Esophagus squamous epithelium (tissue), 5 donors: ENCODE results near the gene DNAJC5G. TPM values are rescaled to one million over a fixed set of nuclear protein-coding genes. Genes with fewer than 3 reads are reported as not detected.

ENCODE experiments used
- DNase-seq: peaks from one replicate; lab custom pipeline; 2025; lab: John Stamatoyannopoulos, UW
- H3K27ac ChIP-seq, 4 donors: fragments of 200-600 bp; sonication (generic); one replicate each; pipeline ENCODE4 v1.5.1; 2016 to 2019; ENCODE audit warnings: mild to moderate bottlenecking in 1 of 4
- H3K27me3 ChIP-seq, 4 donors: fragments of 200-600 bp; sonication (generic); 1 replicate in 3 of 4; 2 replicates in 1 of 4; pipeline versions ENCODE4 v1.5.1 to v1.6.0; 2017 to 2021; ENCODE audit warnings: antibody characterized with exemption in 1 of 4
- H3K36me3 ChIP-seq, 3 donors: fragments of 200-600 bp; sonication (generic); one replicate each; pipeline ENCODE4 v1.5.1; 2016 to 2019
- H3K4me1 ChIP-seq, 3 donors: fragments of 200-600 bp; sonication (generic); one replicate each; pipeline ENCODE4 v1.5.1; 2017 to 2019
- H3K4me3 ChIP-seq, 4 donors: fragments of 200-600 bp; sonication (generic); 1 replicate in 3 of 4; 2 replicates in 1 of 4; pipeline ENCODE4 v1.5.1; 2016 to 2019; ENCODE audit warnings: mild to moderate bottlenecking in 2 of 4, moderate library complexity in 1 of 4
- H3K9me3 ChIP-seq, 3 donors: fragments of 200-600 bp; sonication (generic); one replicate each; pipeline ENCODE4 v1.5.1; 2016 to 2019
- CTCF ChIP-seq, 6 experiments: fragments of 450-650 bp in 4 of 6; fragments of 200-600 bp in 2 of 6; sonication (generic) in 2 of 6; IDR thresholded peaks; one replicate each; pipeline ENCODE4 v1.5.1; 2016 to 2019; ENCODE audit warnings: antibody characterized with exemption in 6 of 6, mild to moderate bottlenecking in 4 of 6, moderate library complexity in 4 of 6
- POLR2A ChIP-seq, 4 donors: fragments of 450-650 bp; IDR thresholded peaks; one replicate each; pipeline ENCODE4 v1.6.1; 2017; ENCODE audit warnings: antibody characterized with exemption in 4 of 4, mild to moderate bottlenecking in 4 of 4, moderate library complexity in 3 of 4
- WGBS, 2 donors: methylation state at CpG; one replicate each; pipeline ENCODE4 v1.1.5; 2018; 5-methylcytosine and 5-hydroxymethylcytosine counted together
- intact Hi-C: fragments of 100-400 bp; cut with DNase I; formaldehyde crosslinking; loops from one replicate; pipeline ENCODE4 v1.15.0; 2022
- total RNA-seq, 4 donors: library from RNA; depleted of rRNA; stranded (reverse); fragments of >200 nt; gene quantifications; one replicate each; pipeline ENCODE4 v1.1.0, GENCODE V29; 2016
- donor health status: DM: yes; HTN: yes; CAD: no.

Gene DNAJC5G
- total RNA-seq, 4 donors from 2014 or later, result 0.38 TPM; not detected in 3

GRCh38 chr2:27236136-27236535 is 39.1 kb upstream of the DNAJC5G start:
- Histone ChIP-seq H3K9me3 (no peaks in the 10 kb centered on the region), H3K4me3 (no peak overlapping the region), H3K27ac (no peak overlapping the region), H3K4me1 (no peaks in the 10 kb centered on the region), H3K27me3 (no peaks in the 10 kb centered on the region), H3K36me3 (peaks cover 79 to 100% (median 85%) of the 10 kb centered on the region in 3 donors)
- no peak for DNase-seq
- intact Hi-C loops, result no loop called here
- 94% methylated on average over 12 of the region's 12 CpGs; no CpG with 5 or more reads in 1 of the 2 donors for WGBS, 2 donors
- TF ChIP-seq CTCF (IDR thresholded peaks at IDR 0.05) (no peak), POLR2A (IDR thresholded peaks at IDR 0.05) (no peak)

- no peak for TF ChIP-seq POLR2A (IDR thresholded peaks at IDR 0.05)
- no peak for TF ChIP-seq CTCF (IDR thresholded peaks at IDR 0.05)
- H3K4me1 ChIP-seq, result no peaks in the 10 kb centered on the region
- H3K9me3 ChIP-seq, result no peaks in the 10 kb centered on the region
- H3K4me3 ChIP-seq, result no peak overlapping the region
- H3K27me3 ChIP-seq, result no peaks in the 10 kb centered on the region
- peaks cover 80 to 100% (median 85%) of the 10 kb centered on the region in 3 donors for H3K36me3 ChIP-seq
- H3K27ac ChIP-seq, result no peak overlapping the region
- 90 to 92% methylated on average over 2 of the region's 3 CpGs for WGBS, 2 donors
- intact Hi-C loops, result no loop called here
- DNase-seq, result no peak
Measured at GRCh38 chr2:27236626-27237025, 38.6 kb upstream of the DNAJC5G start.

GRCh38 chr2:27237341-27237945 is 37.8 kb upstream of the DNAJC5G start:
- no peak overlapping the region for H3K27ac ChIP-seq
- no peaks in the 10 kb centered on the region for H3K4me1 ChIP-seq
- no peak overlapping the region for H3K4me3 ChIP-seq
- H3K9me3 ChIP-seq, result no peaks in the 10 kb centered on the region
- no peak for TF ChIP-seq POLR2A (IDR thresholded peaks at IDR 0.05)
- no peak for TF ChIP-seq CTCF (IDR thresholded peaks at IDR 0.05)
- peaks cover 79 to 100% (median 85%) of the 10 kb centered on the region in 3 donors for H3K36me3 ChIP-seq
- WGBS, 2 donors, result 94% methylated on average over 3 of the region's 15 CpGs; no CpG with 5 or more reads in 1 of the 2 donors
- H3K27me3 ChIP-seq, result no peaks in the 10 kb centered on the region
- intact Hi-C loops, result no loop called here
- DNase-seq, result no peak

GRCh38 chr2:27238976-27239375 is 36.3 kb upstream of the DNAJC5G start:
- Histone ChIP-seq H3K27me3 (no peaks in the 10 kb centered on the region), H3K27ac (no peak overlapping the region), H3K36me3 (peaks cover 70 to 100% (median 84%) of the 10 kb centered on the region in 3 donors), H3K4me3 (no peak overlapping the region), H3K4me1 (no peaks in the 10 kb centered on the region), H3K9me3 (no peaks in the 10 kb centered on the region)
- no peak for DNase-seq
- TF ChIP-seq CTCF (IDR thresholded peaks at IDR 0.05) (no peak), POLR2A (IDR thresholded peaks at IDR 0.05) (no peak)
- intact Hi-C loops, result no loop called here
- WGBS, 2 donors, result 89% methylated on average over 5 of the region's 8 CpGs; no CpG with 5 or more reads in 1 of the 2 donors

- no peak overlapping the region for H3K27ac ChIP-seq
- DNase-seq, result no peak
- no peak overlapping the region for H3K4me3 ChIP-seq
- H3K36me3 ChIP-seq, result peaks cover 56 to 98% (median 76%) of the 10 kb centered on the region in 3 donors
- H3K9me3 ChIP-seq, result no peaks in the 10 kb centered on the region
- TF ChIP-seq POLR2A (IDR thresholded peaks at IDR 0.05) (no peak), CTCF (IDR thresholded peaks at IDR 0.05) (no peak)
- no peaks in the 10 kb centered on the region for H3K4me1 ChIP-seq
- no peaks in the 10 kb centered on the region for H3K27me3 ChIP-seq
- intact Hi-C loops, result no loop called here
- 47 to 82% methylated on average over 4 to 8 of the region's 9 CpGs for WGBS, 2 donors
Measured at GRCh38 chr2:27240406-27240805, 34.8 kb upstream of the DNAJC5G start.
